IgD-negative memory B cell (primary cell): Measurements from ENCODE around the gene NOTO. TPM values are rescaled to one million over a fixed set of nuclear protein-coding genes. Genes with fewer than 3 reads are reported as not detected.

Source experiments
- H3K27ac Mint-ChIP-seq, 3 donors: one replicate each; pipeline ENCODE4 v1.8.0; 2020 to 2022; ENCODE audit warnings: mild to moderate bottlenecking in 3 of 3, mixed read lengths in 3 of 3, moderate library complexity in 1 of 3
- H3K27me3 Mint-ChIP-seq: one replicate; pipeline ENCODE4 v1.8.0; 2021; ENCODE audit warnings: mixed read lengths
- H3K36me3 Mint-ChIP-seq: one replicate; pipeline ENCODE4 v1.8.0; 2020; ENCODE audit warnings: mild to moderate bottlenecking, mixed read lengths
- H3K4me1 Mint-ChIP-seq, 3 donors: one replicate each; pipeline ENCODE4 v1.8.0; 2020 to 2022; ENCODE audit warnings: mixed read lengths in 3 of 3, mild to moderate bottlenecking in 1 of 3
- H3K4me3 Mint-ChIP-seq, 4 donors: one replicate each; pipeline ENCODE4 v1.8.0; 2020 to 2022; ENCODE audit warnings: mild to moderate bottlenecking in 4 of 4, mixed read lengths in 4 of 4, moderate library complexity in 3 of 4
- H3K9me3 Mint-ChIP-seq, 3 donors: one replicate each; pipeline ENCODE4 v1.8.0; 2020 to 2021; ENCODE audit warnings: mixed read lengths in 3 of 3, mild to moderate bottlenecking in 1 of 3
- polyA plus RNA-seq: library from polyadenylated mRNA; unstranded; fragments of 300-500 nt; fragmentation: Illumina TruSeq; gene quantifications from one replicate; pipeline ENCODE4 v1.2.3, GENCODE V29; 2021

Gene NOTO
- polyA plus RNA-seq, 1 donor from 2014 or later = not detected

- H3K9me3 Mint-ChIP-seq = no peaks in the 10 kb centered on the region
- peak within 1 kb of the TSS; percentile 19 to 97 (median 91) for H3K27ac Mint-ChIP-seq
- peaks cover 17 to 25% (median 24%) of the 10 kb centered on the region in 3 donors for H3K4me1 Mint-ChIP-seq
- H3K36me3 Mint-ChIP-seq = no peaks in the 10 kb centered on the region
- peaks cover 2% of the 10 kb centered on the region for H3K27me3 Mint-ChIP-seq
- H3K4me3 Mint-ChIP-seq = peak within 1 kb of the TSS; percentile 85 to 98 (median 94)
These were observed 12.0 kb downstream of the NOTO start, which contains the start of gene SMYD5 for GRCh38 chr2:73214120-73215035. Gene SMYD5 (plus strand): TSS chr2:73214245. CDS start chr2:73214267, 22 bp downstream.

GRCh38 chr2:73215254-73215653 lies 12.9 kb downstream of the NOTO start:
- H3K4me3 Mint-ChIP-seq = peak overlapping the region; percentile 85 to 98 (median 94)
- H3K36me3 Mint-ChIP-seq = no peaks in the 10 kb centered on the region
- H3K9me3 Mint-ChIP-seq = no peaks in the 10 kb centered on the region
- peaks cover 17 to 25% (median 24%) of the 10 kb centered on the region in 3 donors for H3K4me1 Mint-ChIP-seq
- peak overlapping the region; percentile 19 to 91 (median 56) for H3K27ac Mint-ChIP-seq
- no peaks in the 10 kb centered on the region for H3K27me3 Mint-ChIP-seq

GRCh38 chr2:73217160-73217559 lies 14.8 kb downstream of the NOTO start:
- Mint-ChIP-seq H3K9me3 (no peaks in the 10 kb centered on the region), H3K27me3 (no peaks in the 10 kb centered on the region), H3K27ac (no peak overlapping the region), H3K4me3 (peak overlapping the region in 2 of 4 donors; percentile 12 to 62), H3K36me3 (peaks cover 2% of the 10 kb centered on the region), H3K4me1 (peaks cover 17 to 25% (median 24%) of the 10 kb centered on the region in 3 donors)

GRCh38 chr2:73217826-73218225 lies 15.5 kb downstream of the NOTO start:
- H3K27me3 Mint-ChIP-seq = no peaks in the 10 kb centered on the region
- peaks cover 2% of the 10 kb centered on the region for H3K36me3 Mint-ChIP-seq
- no peaks in the 10 kb centered on the region for H3K9me3 Mint-ChIP-seq
- H3K4me1 Mint-ChIP-seq = peaks cover 13 to 21% (median 20%) of the 10 kb centered on the region in 3 donors
- H3K4me3 Mint-ChIP-seq = peak overlapping the region in 1 of 4 donors; percentile 64
- no peak overlapping the region for H3K27ac Mint-ChIP-seq

- H3K27me3 Mint-ChIP-seq = no peaks in the 10 kb centered on the region
- H3K27ac Mint-ChIP-seq = no peak overlapping the region
- H3K4me3 Mint-ChIP-seq = no peak overlapping the region
- peaks cover 13 to 20% (median 17%) of the 10 kb centered on the region in 3 donors for H3K4me1 Mint-ChIP-seq
- H3K9me3 Mint-ChIP-seq = no peaks in the 10 kb centered on the region
- peaks cover 2% of the 10 kb centered on the region for H3K36me3 Mint-ChIP-seq
These were observed 15.9 kb downstream of the NOTO start for GRCh38 chr2:73218298-73218697.

- H3K36me3 Mint-ChIP-seq = peaks cover 5% of the 10 kb centered on the region
- no peak overlapping the region for H3K27ac Mint-ChIP-seq
- H3K9me3 Mint-ChIP-seq = no peaks in the 10 kb centered on the region
- H3K4me3 Mint-ChIP-seq = peak overlapping the region in 1 of 4 donors; percentile 33
- no peaks in the 10 kb centered on the region for H3K27me3 Mint-ChIP-seq
- H3K4me1 Mint-ChIP-seq = peaks cover 0 to 2% (median 0%) of the 10 kb centered on the region in 3 donors
These were observed 21.4 kb downstream of the NOTO start for GRCh38 chr2:73223821-73224220.

- no peaks in the 10 kb centered on the region for H3K4me1 Mint-ChIP-seq
- H3K9me3 Mint-ChIP-seq = no peaks in the 10 kb centered on the region
- no peaks in the 10 kb centered on the region for H3K27me3 Mint-ChIP-seq
- H3K4me3 Mint-ChIP-seq = peak overlapping the region in 1 of 4 donors; percentile 50
- peak overlapping the region in 1 of 3 donors; percentile 57 for H3K27ac Mint-ChIP-seq
- H3K36me3 Mint-ChIP-seq = peaks cover 5% of the 10 kb centered on the region
These were observed 23.4 kb downstream of the NOTO start for GRCh38 chr2:73225513-73226360.

GRCh38 chr2:73227086-73227485 lies 24.7 kb downstream of the NOTO start:
- Mint-ChIP-seq H3K27ac (no peak overlapping the region), H3K9me3 (no peaks in the 10 kb centered on the region)

GRCh38 chr2:73228631-73229030 lies 26.3 kb downstream of the NOTO start:
- Mint-ChIP-seq H3K9me3 (no peaks in the 10 kb centered on the region), H3K4me3 (no peak overlapping the region), H3K36me3 (peaks cover 3% of the 10 kb centered on the region), H3K4me1 (peaks cover 0 to 5% (median 4%) of the 10 kb centered on the region in 3 donors), H3K27ac (no peak overlapping the region), H3K27me3 (no peaks in the 10 kb centered on the region)

More at GRCh38 chr2:73227086-73227485, 24.7 kb downstream of the NOTO start:
- peaks cover 4% of the 10 kb centered on the region for H3K36me3 Mint-ChIP-seq
- H3K27me3 Mint-ChIP-seq = no peaks in the 10 kb centered on the region
- H3K4me3 Mint-ChIP-seq = no peak overlapping the region
- H3K4me1 Mint-ChIP-seq = no peaks in the 10 kb centered on the region

GRCh38 chr2:73232403-73233153 lies 30.2 kb downstream of the NOTO start:
- Mint-ChIP-seq H3K4me1 (peaks cover 18 to 30% (median 25%) of the 10 kb centered on the region in 3 donors), H3K27ac (peak overlapping the region; percentile 31 to 96 (median 50)), H3K27me3 (no peaks in the 10 kb centered on the region), H3K4me3 (peak overlapping the region; percentile 96 to 100 (median 99)), H3K36me3 (peaks cover 2% of the 10 kb centered on the region), H3K9me3 (no peaks in the 10 kb centered on the region)

- Mint-ChIP-seq H3K27me3 (no peaks in the 10 kb centered on the region), H3K4me1 (peaks cover 18 to 32% (median 25%) of the 10 kb centered on the region in 3 donors), H3K9me3 (no peaks in the 10 kb centered on the region)
These were observed 31.0 kb downstream of the NOTO start, which contains the start of gene PRADC1 for GRCh38 chr2:73233154-73233931. Gene PRADC1 (minus strand): TSS chr2:73233239. CDS start chr2:73233160, 79 bp downstream.

GRCh38 chr2:73233932-73234832 lies 31.8 kb downstream of the NOTO start, which contains the start of gene CCT7:
Gene CCT7 (plus strand): TSS chr2:73234308. CDS start chr2:73234379, 71 bp downstream.
- no peaks in the 10 kb centered on the region for H3K36me3 Mint-ChIP-seq
- H3K4me1 Mint-ChIP-seq = peaks cover 18 to 35% (median 25%) of the 10 kb centered on the region in 3 donors

More at GRCh38 chr2:73233154-73233931, 31.0 kb downstream of the NOTO start, which contains the start of gene PRADC1:
- H3K4me3 Mint-ChIP-seq = peak within 1 kb of the TSS; percentile 96 to 100 (median 99)
- no peaks in the 10 kb centered on the region for H3K36me3 Mint-ChIP-seq
- peak within 1 kb of the TSS; percentile 96 to 99 (median 97) for H3K27ac Mint-ChIP-seq

More at GRCh38 chr2:73233932-73234832, 31.8 kb downstream of the NOTO start, which contains the start of gene CCT7:
- Mint-ChIP-seq H3K27me3 (no peaks in the 10 kb centered on the region), H3K4me3 (peak within 1 kb of the TSS; percentile 96 to 100 (median 99)), H3K27ac (peak within 1 kb of the TSS; percentile 96 to 99 (median 97)), H3K9me3 (no peaks in the 10 kb centered on the region)
